Measurements from ENCODE around the gene BCAP31. TPM values are rescaled to one million over a fixed set of nuclear protein-coding genes. Genes with fewer than 3 reads are reported as not detected.

BCAP31 gene
- total RNA-seq, 1 experiment from 2014 or later = 138 TPM

DNA sequence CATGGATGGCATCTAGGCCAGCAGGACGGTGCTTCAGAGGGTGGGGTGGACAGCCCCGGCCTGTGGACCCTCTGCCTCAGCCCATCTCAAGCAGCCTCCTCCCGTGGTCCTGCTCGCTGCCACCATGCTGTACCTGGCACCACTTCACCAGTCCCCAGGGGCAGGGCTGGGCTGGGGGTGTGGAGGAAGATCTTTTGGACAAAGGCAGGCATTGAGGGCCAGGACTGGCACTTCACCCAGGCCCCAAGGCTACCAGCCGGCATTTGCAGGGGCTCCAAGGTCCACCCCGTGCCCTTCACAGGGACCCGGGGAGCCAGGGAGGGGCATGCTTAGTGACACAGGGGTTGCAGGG is 40.6 kb upstream of the BCAP31 start:
- Histone ChIP-seq H3T11ph (ENCODE audit: low read length) (no peak overlapping the region), H3K4ac (ENCODE audit: low read depth, low read length) (no peak overlapping the region), H3K27ac (ENCODE audit: insufficient read length, low read depth, low read length) (no peak overlapping the region), H2BK12ac (ENCODE audit: insufficient read length, low read depth, low read length) (no peak overlapping the region), H3K23me2 (ENCODE audit: insufficient read length, low read depth, low read length, poor library complexity, severe bottlenecking) (no peaks in the 10 kb centered on the region), H3K79me1 (ENCODE audit: insufficient read depth, low read depth, low read length, poor library complexity, severe bottlenecking) (no peaks in the 10 kb centered on the region), H4K8ac (replicated peaks; ENCODE audit: insufficient read length, low read depth, low read length) (no peak overlapping the region), H3K23ac (ENCODE audit: insufficient read length, low read depth, low read length) (no peak overlapping the region), H2BK20ac (ENCODE audit: low read depth, low read length, poor library complexity, severe bottlenecking) (no peak overlapping the region), H4K91ac (ENCODE audit: insufficient read length, low read depth, low read length) (no peak overlapping the region), H2BK5ac (ENCODE audit: insufficient read length, low read length) (no peak overlapping the region), H3K18ac (ENCODE audit: insufficient read length, low read depth, low read length) (no peak overlapping the region), H2BK120ac (ENCODE audit: low read depth, low read length, poor library complexity, severe bottlenecking) (no peak overlapping the region), H3K4me1 (ENCODE audit: insufficient read depth, low read length) (no peaks in the 10 kb centered on the region), H4K5ac (ENCODE audit: insufficient read length, low read depth, low read length) (no peak overlapping the region), H3K79me2 (ENCODE audit: insufficient read depth, low read length) (no peaks in the 10 kb centered on the region), H3K14ac (ENCODE audit: insufficient read depth, low read length) (no peak overlapping the region), H2BK15ac (ENCODE audit: low read depth, low read length) (no peak overlapping the region), H2AFZ (ENCODE audit: low read length) (no peak overlapping the region), H4K20me1 (ENCODE audit: control insufficient read depth, insufficient read depth, insufficient read length) (no peaks in the 10 kb centered on the region), H3K4me2 (ENCODE audit: insufficient read depth, insufficient read length, low read length) (no peak overlapping the region), H3K56ac (ENCODE audit: insufficient read length, low read depth, low read length) (no peak overlapping the region), H2AK5ac (ENCODE audit: insufficient read length, low read length) (no peak overlapping the region), H3K9me3 (ENCODE audit: control insufficient read depth, low read depth, low read length) (peaks cover 7% of the 10 kb centered on the region), H3K9ac (ENCODE audit: extremely low read depth, insufficient read length, low read length) (no peak overlapping the region), H3K27me3 (ENCODE audit: insufficient read depth, low read length) (no peaks in the 10 kb centered on the region)
- WGBS (ENCODE audit: extremely low coverage, insufficient read length, low lambda C conversion rate) = no CpG with 5 or more reads among the region's 7 CpGs
- H3K4me3 Mint-ChIP-seq = no peak overlapping the region
- peaks cover 46 to 65% of the 10 kb centered on the region in 2 experiments for H3K9me3 Mint-ChIP-seq
- peaks cover 0 to 3% (median 2%) of the 10 kb centered on the region in 3 experiments; a peak in 4 of 7 replicates for H3K36me3 Mint-ChIP-seq (ENCODE audit: insufficient read depth in 1 of 3, low read depth in 3 of 3)
- TF ChIP-seq CTCF (conservative IDR thresholded peaks at IDR 0.05) = no peak
- peaks cover 4 to 6% of the 10 kb centered on the region in 2 experiments; a peak in 3 of 4 replicates for H3K4me1 Mint-ChIP-seq
- H3K27ac Mint-ChIP-seq = no peak overlapping the region
- H3K27me3 Mint-ChIP-seq (ENCODE audit: low read depth) = peaks cover 10% of the 10 kb centered on the region
- DNase-seq = no peak
